ENCODE measurements around the gene LRP1. TPM values are rescaled to one million over a fixed set of nuclear protein-coding genes. Genes with fewer than 3 reads are reported as not detected.

The LRP1 gene
- total RNA-seq, 4 donors from 2014 or later = 185 to 292 (median 216) TPM

DNA sequence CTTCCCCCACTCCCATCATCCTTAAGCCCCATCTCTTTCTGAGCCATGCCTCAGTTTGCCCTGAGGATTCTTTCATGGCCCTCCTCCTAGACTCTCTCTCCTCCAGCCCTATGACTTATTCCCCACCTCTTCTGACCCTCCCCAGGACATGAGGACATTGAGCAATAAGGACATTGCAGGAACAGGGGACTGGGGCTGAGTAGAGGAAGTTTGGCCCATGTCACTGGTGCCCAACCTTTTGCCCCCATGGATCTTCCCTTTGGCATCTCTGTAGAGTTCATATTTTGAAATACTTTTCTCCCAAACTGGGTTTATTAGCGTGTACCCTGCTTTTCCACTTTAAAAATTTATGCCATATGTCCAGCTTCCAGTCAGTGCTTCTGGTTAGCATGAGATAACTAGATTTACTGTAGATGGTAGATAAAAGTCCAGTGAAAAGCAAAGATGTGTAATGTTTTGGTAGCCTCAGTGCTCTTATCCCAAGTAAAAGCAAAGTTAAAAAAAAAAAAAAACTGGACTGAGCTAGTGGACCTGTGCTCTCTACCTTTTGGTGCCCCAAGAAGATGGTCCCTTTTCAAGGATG is 25.2 kb downstream of the LRP1 start:
- Histone ChIP-seq H3K4me1 (peaks cover 0 to 79% (median 49%) of the 10 kb centered on the region in 3 donors), H3K4me3 (no peak overlapping the region), H3K9me3 (no peaks in the 10 kb centered on the region), H3K36me3 (peaks cover 0 to 50% of the 10 kb centered on the region in 2 donors), H3K27me3 (no peaks in the 10 kb centered on the region), H3K27ac (peak overlapping the region in 3 of 4 donors; percentile 81 to 89 (median 84))
- WGBS, 2 donors (ENCODE audit: low coverage in 1 of 2) = 80 to 83% methylated on average over 1 of the region's 1 CpG
- TF ChIP-seq POLR2AphosphoS5 (IDR thresholded peaks at IDR 0.05) (no peak), POLR2A (IDR thresholded peaks at IDR 0.05) (no peak), EP300 (IDR thresholded peaks at IDR 0.05) (no peak)
- TF ChIP-seq, protein P1, sequence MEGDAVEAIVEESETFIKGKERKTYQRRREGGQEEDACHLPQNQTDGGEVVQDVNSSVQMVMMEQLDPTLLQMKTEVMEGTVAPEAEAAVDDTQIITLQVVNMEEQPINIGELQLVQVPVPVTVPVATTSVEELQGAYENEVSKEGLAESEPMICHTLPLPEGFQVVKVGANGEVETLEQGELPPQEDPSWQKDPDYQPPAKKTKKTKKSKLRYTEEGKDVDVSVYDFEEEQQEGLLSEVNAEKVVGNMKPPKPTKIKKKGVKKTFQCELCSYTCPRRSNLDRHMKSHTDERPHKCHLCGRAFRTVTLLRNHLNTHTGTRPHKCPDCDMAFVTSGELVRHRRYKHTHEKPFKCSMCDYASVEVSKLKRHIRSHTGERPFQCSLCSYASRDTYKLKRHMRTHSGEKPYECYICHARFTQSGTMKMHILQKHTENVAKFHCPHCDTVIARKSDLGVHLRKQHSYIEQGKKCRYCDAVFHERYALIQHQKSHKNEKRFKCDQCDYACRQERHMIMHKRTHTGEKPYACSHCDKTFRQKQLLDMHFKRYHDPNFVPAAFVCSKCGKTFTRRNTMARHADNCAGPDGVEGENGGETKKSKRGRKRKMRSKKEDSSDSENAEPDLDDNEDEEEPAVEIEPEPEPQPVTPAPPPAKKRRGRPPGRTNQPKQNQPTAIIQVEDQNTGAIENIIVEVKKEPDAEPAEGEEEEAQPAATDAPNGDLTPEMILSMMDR (IDR thresholded peaks at IDR 0.05) = no peak
- peak; percentile 34 for ATAC-seq

DNA sequence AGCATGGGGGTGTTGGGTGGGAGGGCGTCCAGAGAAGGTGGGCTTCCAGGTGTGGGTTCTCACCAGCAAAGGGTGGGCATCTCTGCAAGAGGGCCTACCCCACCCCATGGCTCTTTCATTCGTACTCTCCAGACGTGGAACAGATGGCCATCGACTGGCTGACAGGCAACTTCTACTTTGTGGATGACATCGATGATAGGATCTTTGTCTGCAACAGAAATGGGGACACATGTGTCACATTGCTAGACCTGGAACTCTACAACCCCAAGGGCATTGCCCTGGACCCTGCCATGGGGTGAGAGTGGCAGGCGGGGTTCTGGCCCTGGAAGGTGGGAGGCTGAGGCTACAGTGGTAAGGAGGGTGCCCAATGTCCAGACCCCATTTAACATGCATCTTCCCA is 25.8 kb downstream of the LRP1 start:
- H3K27me3 ChIP-seq = no peaks in the 10 kb centered on the region
- WGBS, 2 donors (ENCODE audit: low coverage in 1 of 2) = 96% methylated on average over 4 of the region's 6 CpGs; no CpG with 5 or more reads in 1 of the 2 donors
- TF ChIP-seq POLR2A (IDR thresholded peaks at IDR 0.05) (no peak), POLR2AphosphoS5 (IDR thresholded peaks at IDR 0.05) (no peak), EP300 (IDR thresholded peaks at IDR 0.05) (no peak)
- TF ChIP-seq, protein P1 (IDR thresholded peaks at IDR 0.05) = no peak
- ATAC-seq = no peak
- peaks cover 0 to 56% of the 10 kb centered on the region in 2 donors for H3K36me3 ChIP-seq
- no peaks in the 10 kb centered on the region for H3K9me3 ChIP-seq
- H3K27ac ChIP-seq = peak overlapping the region in 2 of 4 donors; percentile 81 to 84
- H3K4me3 ChIP-seq = no peak overlapping the region
- peaks cover 0 to 79% (median 51%) of the 10 kb centered on the region in 3 donors for H3K4me1 ChIP-seq

DNA sequence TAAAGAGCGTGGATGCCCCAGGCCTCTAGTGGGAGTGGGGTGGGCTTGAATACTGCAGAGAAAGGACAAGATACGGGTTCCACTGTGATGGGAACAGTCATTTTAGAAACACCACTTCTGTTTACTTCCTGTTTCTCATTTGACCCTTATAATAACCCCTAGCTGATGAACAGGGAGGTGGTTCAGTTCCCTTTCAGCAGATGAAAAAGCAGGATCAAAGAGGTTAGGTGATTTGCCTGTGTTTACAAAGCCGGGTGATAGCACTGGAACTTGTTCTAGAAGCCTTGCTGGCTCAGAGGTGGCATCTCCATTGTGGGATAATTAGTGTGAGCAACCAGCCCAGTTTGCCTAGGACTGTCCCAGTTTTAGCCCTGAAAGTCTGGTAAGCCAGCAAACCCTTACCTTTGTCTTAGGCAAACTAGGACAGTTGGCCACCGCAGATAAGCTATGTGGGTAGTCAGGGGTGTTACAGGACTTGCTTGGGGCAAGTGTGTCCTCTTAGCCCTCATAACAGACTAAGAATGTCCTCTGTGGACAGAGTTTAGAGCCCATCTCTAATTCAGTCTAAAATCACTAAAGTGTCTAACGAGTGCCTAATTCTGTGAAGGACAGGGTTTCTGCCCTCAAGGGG is 26.6 kb downstream of the LRP1 start:
- H3K4me1 ChIP-seq = peaks cover 0 to 77% (median 44%) of the 10 kb centered on the region in 3 donors
- peak overlapping the region in 2 of 4 donors; percentile 11 to 81 for H3K27ac ChIP-seq
- H3K4me3 ChIP-seq = no peak overlapping the region
- TF ChIP-seq, protein P1 (IDR thresholded peaks at IDR 0.05) = no peak
- TF ChIP-seq POLR2A (IDR thresholded peaks at IDR 0.05) = no peak
- no peak for TF ChIP-seq EP300 (IDR thresholded peaks at IDR 0.05)
- no peak for TF ChIP-seq POLR2AphosphoS5 (IDR thresholded peaks at IDR 0.05)
- H3K9me3 ChIP-seq = no peaks in the 10 kb centered on the region
- 56 to 70% methylated on average over 3 to 4 of the region's 5 CpGs for WGBS, 2 donors (ENCODE audit: low coverage in 1 of 2)
- no peaks in the 10 kb centered on the region for H3K27me3 ChIP-seq
- ATAC-seq = no peak
- peaks cover 0 to 64% of the 10 kb centered on the region in 2 donors for H3K36me3 ChIP-seq

DNA sequence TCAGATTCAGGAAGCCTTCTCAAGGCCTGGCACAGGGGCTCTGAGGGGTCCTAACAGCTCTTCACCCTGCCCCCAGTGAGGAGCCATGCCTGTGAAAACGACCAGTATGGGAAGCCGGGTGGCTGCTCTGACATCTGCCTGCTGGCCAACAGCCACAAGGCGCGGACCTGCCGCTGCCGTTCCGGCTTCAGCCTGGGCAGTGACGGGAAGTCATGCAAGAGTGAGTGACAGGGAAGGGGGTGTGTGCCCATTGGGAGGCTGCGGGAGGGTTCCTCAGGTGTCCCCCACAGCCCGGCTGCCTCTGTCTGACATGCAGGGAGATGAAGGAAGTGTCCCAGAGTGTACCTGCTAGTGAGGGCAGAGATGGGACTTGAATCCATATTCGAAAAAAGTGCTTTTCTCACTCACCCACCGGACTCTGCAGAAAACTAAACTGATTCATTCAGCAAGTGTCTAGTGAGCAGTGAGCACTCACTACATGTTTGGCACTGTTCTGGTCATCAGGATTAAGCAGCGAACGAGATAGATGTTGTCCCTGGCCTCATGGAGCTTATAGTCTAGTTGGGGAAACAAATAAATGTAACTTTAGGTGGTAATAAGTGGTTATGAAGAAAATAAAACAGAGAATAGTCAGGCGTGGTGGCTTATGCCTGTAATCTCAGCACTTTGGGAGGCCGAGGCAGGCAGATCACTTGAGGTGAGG is 28.6 kb downstream of the LRP1 start:
- Histone ChIP-seq H3K36me3 (peaks cover 0 to 83% of the 10 kb centered on the region in 2 donors), H3K9me3 (no peaks in the 10 kb centered on the region), H3K27me3 (no peaks in the 10 kb centered on the region), H3K27ac (peak overlapping the region in 2 of 4 donors; percentile 29 to 31), H3K4me1 (peaks cover 0 to 58% (median 26%) of the 10 kb centered on the region in 3 donors), H3K4me3 (no peak overlapping the region)
- no peak for ATAC-seq
- WGBS, 2 donors (ENCODE audit: low coverage in 1 of 2) = 69 to 92% methylated on average over 10 to 12 of the region's 16 CpGs
- TF ChIP-seq POLR2AphosphoS5 (IDR thresholded peaks at IDR 0.05) (no peak), POLR2A (IDR thresholded peaks at IDR 0.05) (no peak), EP300 (IDR thresholded peaks at IDR 0.05) (no peak)
- TF ChIP-seq, protein P1 (IDR thresholded peaks at IDR 0.05) = no peak

All from gastroesophageal sphincter (tissue), 4 donors.